Activated CD8-positive, alpha-beta memory T cell treated with anti-CD3 and anti-CD28 coated beads for 36 hours (primary cell): ENCODE results near the gene PHACTR1. TPM values are rescaled to one million over a fixed set of nuclear protein-coding genes. Genes with fewer than 3 reads are reported as not detected.
"Not testable (repeated sequence)": the region's sequence is repeated elsewhere in the genome, so short reads cannot be mapped to it uniquely, and the experiment has no call there.

Source experiments
- CTCF ChIA-PET: fragments of 350-600 bp; sonication (Branson Sonifier 250); formaldehyde crosslinking; loops from one replicate; lab custom pipeline; 2021; ENCODE audit warnings: antibody characterized with exemption; lab: Charles Lee
- POLR2A ChIA-PET: fragments of 350-600 bp; sonication (Branson Sonifier 250); formaldehyde crosslinking; loops from one replicate; lab custom pipeline; 2021; ENCODE audit warnings: antibody characterized with exemption; lab: Charles Lee
- total RNA-seq, 2 experiments: library from RNA; stranded (reverse); gene quantifications; one replicate each; pipeline ENCODE4 v1.2.3, GENCODE V29; 2021

The PHACTR1 gene
- total RNA-seq, 2 experiments from 2014 or later = 0.02 TPM; not detected in 1

DNA sequence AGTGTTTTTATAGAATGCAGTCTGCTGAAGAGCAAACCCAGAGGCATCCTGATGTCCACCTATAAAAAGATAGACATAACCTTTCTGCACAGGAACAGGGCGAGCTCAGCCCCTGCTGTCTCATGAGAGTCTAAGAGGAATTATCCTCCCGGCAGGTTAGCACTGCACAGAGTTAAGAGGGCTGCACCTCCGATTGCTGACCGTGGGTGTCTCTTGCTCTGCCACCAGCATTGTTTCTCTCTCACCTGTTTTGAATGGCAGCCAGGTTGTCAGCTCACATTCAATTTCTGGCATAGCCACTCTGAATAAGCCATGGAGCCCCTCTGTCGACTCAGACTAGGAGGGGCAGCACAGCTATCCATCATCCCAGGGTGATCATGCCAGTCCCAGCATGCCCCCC lies 211.2 kb downstream of the PHACTR1 start:
- ChIA-PET CTCF (no interaction called here), POLR2A (no interaction called here)

DNA sequence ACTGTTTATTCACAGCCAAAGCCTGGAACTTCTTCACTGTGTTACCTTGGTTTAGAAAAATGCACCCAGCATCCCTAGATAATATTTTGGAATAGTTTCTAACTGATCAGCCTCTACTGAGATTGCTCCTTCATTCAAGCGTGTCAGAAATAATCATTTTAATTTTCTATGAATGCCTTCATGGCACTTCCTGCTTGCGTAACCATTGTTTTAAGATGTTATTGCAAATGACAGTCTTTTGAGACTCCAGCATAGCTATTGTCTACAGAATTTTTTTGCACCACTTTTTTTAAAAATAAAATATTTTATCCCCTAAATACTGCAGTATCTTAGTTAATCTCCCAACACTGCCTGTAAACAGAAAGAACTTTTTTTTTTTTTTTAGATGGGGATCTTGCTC lies 213.1 kb downstream of the PHACTR1 start:
- ChIA-PET CTCF (no interaction called here), POLR2A (no interaction called here)

DNA sequence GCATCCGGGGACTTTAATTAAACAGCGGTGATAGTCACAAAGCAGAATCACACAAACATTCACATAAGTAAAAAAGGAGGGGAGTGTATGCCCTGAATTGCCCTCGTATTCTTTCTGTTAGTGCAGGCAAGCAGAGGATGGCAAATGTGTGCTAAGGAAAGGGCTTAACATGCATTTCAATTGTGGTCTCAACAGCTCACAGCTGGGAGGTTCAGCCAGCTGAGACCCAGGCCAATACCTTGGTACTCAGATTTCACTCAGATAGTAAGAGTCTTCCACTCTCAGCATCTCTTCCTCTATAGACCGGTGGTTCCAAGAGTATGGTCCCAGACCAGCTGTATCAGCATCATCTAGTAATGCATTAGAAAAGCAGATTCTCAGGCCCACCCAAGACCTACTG lies 215.1 kb downstream of the PHACTR1 start:
- ChIA-PET POLR2A (no interaction called here), CTCF (no interaction called here)

DNA sequence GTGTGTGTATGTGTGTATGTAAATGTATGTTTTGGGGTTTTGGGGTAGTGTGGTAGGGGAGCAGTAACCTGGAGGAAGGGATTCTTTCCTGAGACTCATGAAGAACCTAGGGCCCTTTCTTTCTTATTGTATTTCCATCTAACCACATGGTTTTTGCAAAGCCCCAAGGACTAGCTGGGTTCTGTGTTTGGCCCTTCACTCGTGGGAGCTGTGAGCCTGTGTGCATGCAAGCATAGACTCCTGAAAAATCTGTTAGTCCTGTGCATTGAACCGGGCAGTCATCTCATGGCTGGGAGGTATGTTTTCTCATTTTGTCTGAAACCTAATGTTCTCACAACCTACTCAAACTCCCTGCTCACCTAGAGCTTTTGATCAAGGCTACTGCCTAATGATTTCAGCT lies 219.1 kb downstream of the PHACTR1 start:
- POLR2A ChIA-PET = no interaction called here
- CTCF ChIA-PET = no interaction called here

DNA sequence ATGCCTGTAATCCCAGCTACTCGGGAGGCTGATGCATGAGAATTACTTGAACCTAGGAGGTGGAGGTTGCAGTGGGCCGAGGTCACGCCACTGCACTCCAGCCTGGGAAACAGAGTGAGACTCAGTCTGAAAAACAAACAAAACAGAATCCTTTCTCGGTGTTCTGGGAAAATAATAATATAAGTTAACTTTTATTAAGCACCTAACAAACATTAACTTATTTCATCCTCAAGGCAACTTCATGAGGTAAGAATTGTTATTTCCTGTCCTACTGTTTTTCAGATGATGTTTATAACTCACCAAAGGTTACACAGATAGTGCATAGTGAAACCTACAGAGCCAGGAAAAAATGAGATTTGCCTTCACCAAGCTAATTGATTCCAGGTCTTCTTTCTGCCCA lies 221.4 kb downstream of the PHACTR1 start:
- CTCF ChIA-PET = no interaction called here
- POLR2A ChIA-PET = no interaction called here

DNA sequence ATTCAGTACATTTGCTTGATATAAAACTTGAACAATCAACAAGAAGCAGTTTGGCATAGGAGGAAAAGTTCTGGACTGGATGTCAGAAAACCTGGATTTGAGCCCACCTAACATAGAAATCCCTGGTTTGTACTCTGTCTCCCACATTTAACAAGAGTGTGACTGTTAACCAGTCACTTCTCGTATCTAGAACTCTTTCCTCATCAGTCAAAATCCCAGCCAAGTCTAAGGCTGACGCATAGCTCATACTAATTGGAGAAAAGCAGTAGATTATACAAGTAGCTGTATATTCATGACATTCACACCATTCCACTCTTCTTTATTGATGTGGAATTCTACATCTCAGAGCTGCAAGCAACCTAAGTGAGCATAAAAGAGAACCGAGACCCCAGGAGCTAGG lies 222.7 kb downstream of the PHACTR1 start:
- ChIA-PET CTCF (no interaction called here), POLR2A (no interaction called here)

DNA sequence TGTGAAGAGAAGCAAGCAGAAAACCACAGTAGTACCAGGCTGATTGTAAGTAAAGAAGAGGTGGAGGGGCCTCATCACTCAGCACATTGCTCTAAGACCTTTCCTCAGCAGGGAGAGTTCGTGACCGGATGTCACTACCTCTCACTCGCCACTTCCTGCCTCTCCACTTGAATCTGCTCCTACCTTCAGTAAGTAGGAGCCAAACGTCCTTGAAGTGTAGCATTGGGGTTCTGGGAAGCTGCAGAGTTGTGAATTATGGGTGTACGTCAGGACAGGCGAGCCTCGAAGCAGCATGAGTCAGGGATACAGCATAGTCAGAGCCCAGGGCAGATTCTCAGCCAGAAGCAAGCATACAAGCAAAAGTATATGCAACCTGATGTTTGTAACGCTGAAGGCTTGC lies 224.9 kb downstream of the PHACTR1 start:
- CTCF ChIA-PET = no interaction called here
- POLR2A ChIA-PET = no interaction called here

DNA sequence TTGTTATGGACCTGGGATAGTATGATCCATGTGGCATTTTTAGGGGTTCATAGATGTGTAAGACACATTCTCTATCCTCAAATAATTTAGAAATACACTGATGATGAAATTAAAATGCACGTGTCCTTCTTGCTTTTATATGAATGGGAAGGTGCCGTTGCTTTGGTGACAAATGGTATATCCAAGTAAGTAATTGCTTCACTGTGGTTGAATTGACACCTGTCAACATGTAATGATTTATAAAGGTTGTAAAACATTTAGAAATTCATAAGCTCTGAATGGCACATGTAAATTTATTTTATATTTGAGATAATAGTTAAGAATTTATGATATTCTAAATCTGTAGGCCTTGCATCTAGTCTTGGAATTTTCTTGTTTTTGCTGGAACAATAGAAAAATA lies 227.0 kb downstream of the PHACTR1 start:
- ChIA-PET POLR2A (no interaction called here), CTCF (no interaction called here)

DNA sequence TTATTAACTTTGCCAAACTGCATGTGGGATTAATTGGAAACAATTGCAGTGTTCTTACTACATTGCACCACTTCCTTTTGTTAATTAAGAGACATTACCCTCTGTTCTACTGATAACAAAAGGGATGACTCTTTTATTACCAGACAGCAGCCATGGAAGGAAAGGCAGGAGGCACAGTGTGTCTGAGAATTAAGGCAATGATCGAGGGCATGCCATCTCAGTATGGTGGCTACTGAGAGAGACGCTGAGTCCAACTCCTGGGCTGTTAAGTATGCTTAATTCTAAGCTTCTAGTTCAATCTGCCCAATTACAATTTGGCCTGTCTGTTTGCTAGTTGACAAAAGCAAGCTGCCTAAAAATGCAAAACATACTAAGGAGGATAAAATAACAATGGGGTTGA lies 227.4 kb downstream of the PHACTR1 start:
- POLR2A ChIA-PET = no interaction called here
- CTCF ChIA-PET = no interaction called here

DNA sequence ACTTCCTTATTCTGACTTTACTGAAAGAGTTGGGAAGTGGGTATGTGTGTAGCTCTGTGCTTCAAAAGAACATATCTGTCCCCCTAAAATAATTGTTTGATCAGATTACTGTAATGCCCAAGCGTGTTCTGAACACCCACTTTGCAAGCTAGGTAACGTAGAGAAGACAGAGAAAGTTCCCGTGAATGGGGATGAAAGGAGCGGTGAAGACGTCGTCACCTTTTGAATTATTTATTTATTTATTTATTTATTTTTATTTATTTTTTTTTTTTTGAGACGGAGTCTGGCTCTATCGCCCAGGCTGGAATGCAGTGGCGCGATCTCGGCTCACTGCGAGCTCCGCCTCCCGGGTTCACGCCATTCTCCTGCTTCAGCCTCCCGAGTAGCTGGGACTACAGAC lies 228.0 kb downstream of the PHACTR1 start:
- POLR2A ChIA-PET, CTCF ChIA-PET: not testable (repeated sequence)

DNA sequence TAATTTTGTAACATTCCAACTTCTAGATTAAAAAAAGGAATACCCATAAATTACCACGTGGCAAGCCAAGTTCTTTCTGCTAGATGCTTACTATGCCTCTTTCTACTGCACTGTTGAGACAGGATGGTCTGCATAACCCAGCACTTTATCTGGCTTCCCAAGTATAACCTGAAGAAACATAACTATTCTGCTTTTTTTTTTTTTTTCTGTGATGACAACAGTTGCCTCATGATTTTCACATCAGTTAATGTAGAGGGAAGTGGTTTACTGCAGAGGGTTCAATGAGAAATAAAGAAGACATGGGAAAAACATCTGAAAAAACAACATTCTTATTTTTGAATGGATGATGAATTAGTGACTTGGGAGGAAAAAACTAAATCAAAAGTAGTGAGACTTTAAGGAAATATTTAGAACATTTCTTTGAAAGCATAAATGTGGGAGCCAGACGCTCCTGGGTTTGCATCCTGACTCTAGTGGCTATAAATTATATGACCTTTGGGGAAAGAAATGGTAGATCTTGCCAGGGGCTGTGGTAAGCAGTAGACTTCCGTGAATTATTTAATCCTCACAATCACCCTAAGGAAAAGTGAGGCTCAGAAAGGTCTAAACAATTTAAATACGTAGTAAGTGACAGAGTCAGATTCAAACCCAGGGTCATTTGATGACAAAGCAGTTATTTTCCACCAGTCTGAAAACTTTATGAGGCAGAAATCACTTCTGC lies 230.7 kb downstream of the PHACTR1 start:
- ChIA-PET POLR2A (no interaction called here), CTCF (no interaction called here)

DNA sequence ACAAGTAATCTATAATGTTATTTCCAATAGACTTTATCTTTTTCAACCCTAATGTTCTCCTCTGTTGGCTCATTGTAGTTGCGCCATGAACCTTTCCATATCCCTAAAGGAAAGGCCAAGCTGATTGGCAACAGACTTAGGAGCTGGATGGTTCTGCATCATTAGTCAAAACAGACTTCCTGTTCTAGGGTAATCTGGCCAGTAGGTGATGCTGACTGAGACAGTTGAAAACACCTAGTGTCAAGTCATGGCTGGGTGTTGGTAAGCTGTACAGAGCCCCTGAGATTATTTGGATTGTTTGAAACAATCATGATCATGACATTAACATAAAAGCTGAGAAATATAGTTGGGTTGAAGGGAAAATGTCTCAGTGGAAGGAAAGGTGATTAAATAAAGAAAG lies 231.4 kb downstream of the PHACTR1 start:
- CTCF ChIA-PET = no interaction called here
- POLR2A ChIA-PET = no interaction called here

DNA sequence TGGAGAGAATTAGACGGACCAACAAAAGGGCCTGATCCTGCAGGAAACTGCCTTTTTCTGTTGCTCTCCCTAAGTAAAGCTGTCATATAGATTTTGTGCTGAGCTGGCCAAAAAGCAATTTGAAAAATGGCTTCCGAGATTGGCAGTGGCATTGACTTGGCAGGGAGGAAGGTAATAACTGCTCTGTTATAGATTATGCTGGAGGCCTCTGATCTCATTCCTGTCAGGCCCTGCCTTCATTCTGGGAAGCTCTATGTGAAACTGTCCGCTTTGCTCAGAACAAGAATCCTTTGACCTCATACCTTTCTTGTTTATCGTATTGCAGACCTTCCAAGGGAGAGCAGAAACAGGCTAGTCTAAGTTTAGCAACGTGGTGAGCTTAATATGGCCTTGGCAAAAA lies 234.4 kb downstream of the PHACTR1 start:
- ChIA-PET CTCF (no interaction called here), POLR2A (no interaction called here)

DNA sequence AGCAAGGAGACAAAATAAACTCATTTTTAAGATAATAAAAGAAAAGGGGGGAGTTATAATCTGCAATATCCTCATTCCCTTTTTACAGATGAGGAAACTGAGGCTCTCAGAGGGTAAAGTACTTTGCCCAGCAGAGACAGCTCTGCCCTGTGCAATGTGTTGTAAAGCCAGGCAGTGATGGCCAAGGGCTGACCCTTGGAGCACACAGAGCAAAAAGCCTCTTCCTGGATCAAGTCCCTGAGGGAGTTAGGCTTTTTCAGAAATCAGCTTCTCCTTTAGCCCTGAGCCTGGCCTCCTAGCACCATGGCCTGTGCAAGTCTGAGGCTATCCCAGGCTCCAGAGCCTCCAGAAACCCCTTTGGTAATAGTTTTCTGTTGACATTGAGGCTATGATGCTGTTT lies 234.8 kb downstream of the PHACTR1 start:
- CTCF ChIA-PET = no interaction called here

DNA sequence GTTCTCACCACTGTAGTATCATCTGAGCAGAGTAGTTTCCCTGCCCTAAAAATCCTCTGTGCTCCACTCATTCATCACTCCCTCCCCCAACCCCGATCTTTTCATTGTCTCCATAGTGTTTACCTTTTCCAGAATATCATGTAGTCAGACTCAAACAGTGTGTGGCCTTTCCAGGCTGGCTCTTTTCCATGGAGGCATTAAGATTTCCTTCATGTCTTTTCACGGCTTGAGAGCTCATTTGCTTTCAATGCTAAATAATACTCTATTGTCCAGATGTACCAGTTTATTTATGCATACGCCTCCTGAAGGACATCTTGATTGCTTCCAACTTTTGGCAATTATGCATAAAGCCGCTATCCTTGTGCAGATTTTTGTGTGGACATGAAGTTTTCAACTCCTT lies 235.8 kb downstream of the PHACTR1 start:
- ChIA-PET CTCF (no interaction called here), POLR2A (no interaction called here)

More for the DNA sequence above, 234.8 kb downstream of the PHACTR1 start:
- POLR2A ChIA-PET = no interaction called here

DNA sequence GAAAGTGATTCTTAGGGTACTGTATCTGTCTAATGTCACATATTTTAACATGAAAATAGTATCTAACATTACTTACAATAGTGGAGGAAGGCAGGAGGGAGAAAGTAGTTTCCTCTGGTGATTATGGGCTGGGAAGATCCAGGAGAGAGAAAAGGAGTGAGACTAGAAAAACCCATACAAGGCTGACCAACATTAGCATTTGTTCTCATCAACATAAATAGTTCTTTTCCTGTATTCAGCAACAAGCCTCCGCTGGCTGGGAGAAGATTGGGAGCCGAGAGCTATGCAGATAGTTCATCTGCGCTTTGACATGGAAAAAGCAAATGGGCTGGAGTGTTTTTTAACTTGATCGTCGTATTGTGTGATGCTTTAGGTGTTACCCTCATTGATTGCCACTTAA lies 239.4 kb downstream of the PHACTR1 start:
- ChIA-PET POLR2A (no interaction called here), CTCF (no interaction called here)

DNA sequence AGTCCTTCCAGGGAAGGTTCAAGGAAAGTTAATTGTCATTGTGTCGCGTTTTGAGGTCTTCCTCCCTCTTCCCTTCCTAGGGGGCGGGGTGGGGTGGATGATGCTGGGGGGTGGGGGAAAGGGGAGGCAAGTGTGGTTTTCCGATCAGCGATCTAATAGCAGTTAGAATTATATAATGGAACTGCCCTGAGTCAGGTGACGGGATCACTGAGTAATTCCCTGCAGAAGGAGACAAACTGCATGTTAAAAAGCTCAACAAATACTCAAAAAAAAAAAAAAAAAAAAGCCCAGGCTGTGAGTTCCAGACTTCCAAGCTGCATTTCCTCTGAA lies 240.4 kb downstream of the PHACTR1 start:
- ChIA-PET POLR2A (interaction anchor here (0.6 kb wide), 1 partner anchor 245 kb away, joined by 6 read pairs; no protein-coding TSS in a partner anchor), CTCF (no interaction called here)

DNA sequence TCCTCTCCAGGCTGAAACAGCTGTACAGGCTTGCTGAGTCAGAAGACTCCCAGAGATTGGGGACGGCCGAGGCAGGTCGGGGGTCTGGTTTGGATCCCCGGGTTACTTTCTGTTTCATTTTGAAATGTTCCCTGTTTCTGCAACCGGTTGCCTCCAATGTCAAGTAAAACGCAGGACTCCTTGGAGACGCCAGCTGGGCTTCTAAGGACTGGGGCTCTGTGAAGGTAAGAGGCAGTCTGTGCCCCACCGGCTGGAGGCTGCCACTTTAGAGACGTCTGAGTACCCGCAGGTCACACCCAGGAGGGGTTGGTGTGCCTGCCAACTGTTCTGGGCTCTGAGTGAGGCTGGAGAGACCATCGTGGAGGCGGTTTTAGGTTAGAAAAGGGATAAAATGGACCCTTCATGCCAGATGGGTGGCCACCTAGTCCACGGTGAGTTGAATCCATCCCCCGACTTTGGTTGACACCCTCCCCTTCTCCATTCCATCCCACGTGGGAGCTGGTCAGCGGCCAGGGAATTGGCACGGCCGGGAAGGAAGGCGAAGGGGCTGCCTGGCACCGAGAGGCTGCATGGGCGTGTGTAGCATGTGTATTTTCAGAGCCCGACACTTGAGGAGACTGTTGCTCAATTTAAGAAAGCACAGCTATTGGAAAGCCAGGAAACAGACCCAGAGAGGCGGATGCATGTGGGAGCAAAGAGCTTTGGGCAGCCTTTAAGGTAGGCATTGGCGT lies 240.9 kb downstream of the PHACTR1 start:
- ChIA-PET CTCF (no interaction called here), POLR2A (interaction anchor here (0.6 kb wide), 1 partner anchor 244 kb away, joined by 6 read pairs; no protein-coding TSS in a partner anchor)

DNA sequence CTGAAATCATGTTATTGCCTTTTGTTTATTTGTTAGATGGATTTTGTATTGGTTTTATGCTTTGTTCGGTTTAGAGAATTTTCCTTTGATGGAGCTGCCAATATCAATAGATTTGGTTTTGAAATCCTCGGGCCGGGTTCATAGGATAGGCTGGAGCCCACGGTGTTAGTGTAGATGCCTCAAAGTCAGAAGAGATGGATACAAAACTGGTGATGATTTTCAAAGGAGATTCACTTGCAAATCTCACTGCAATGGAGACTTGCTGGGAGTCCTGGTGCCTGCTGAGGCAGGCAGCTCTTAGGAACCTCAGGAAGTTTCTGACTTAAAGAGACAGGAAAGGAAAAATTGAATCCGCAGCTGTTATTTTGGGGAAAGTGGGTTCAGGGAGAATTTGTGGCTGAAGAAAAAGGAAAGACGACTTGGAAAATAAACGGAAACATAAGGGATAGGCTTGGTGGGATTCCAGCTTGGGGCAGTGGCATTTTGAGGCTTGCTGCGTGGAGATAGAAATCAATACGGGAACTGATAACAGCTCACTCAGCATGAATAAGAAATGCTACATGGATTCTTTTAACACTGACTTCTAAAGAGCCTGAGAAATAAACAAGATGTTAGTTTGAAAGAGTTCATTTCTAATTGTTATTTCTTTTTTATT lies 241.6 kb downstream of the PHACTR1 start:
- POLR2A ChIA-PET = no interaction called here
- CTCF ChIA-PET = no interaction called here

DNA sequence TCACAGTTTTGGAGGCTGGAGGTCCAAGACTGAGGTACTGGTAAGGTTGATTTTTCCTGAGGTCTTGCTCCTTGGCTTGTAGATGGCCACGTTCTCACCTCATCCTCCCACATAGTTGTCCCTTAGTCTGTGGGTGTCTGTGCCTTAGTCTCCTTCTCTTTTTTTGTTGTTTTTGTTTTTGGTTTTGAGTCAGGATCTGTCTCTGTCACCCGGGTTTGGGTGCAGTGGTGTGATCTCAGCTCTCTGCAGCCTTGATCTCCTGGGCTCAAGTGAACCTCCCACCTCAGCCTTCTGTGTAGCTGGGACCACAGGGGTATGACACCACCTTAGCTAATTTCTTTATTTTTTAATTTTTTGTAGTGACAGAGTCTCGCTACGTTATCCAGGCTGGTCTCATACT lies 245.2 kb downstream of the PHACTR1 start:
- POLR2A ChIA-PET = no interaction called here
- CTCF ChIA-PET = no interaction called here

DNA sequence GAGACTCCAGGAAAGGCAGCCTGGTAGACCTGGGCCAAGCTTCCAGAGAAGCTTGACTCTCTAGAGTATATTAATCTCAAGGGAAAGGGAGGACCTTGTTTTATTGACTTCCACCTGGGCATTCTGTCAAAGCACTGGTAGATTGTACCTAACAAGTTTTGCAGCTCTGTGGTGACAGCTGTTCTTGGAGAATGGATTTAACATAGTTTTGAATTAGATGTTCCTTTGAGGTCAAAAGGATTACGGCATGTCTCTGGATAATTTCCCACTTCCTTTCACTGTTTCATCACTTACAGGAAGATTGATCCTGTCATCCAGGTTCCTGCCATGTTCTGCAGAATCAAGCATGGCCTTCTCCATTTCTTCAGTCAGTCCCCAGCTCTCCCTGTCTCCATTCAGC lies 246.0 kb downstream of the PHACTR1 start:
- POLR2A ChIA-PET = no interaction called here
- CTCF ChIA-PET = no interaction called here
